CD14-positive monocyte (primary cell): ENCODE measurements around the gene NDUFA8. TPM values are rescaled to one million over a fixed set of nuclear protein-coding genes. Genes with fewer than 3 reads are reported as not detected.

ENCODE experiments used
- DNase-seq, 3 donors: peaks; one replicate each; pipeline ENCODE4 v3.0.0-alpha.2; 2011 to 2022
- H2AFZ ChIP-seq: 2 replicates; pipeline ENCODE4 v1.6.0; 2012; ENCODE audit warnings: mild to moderate bottlenecking, low read depth, low read length, inconsistent platforms; ENCODE audit not compliant: insufficient read depth, poor library complexity, severe bottlenecking
- H3K27ac ChIP-seq, 2 donors: 1 replicate in 1 of 2; 2 replicates in 1 of 2; pipeline ENCODE4 v1.5.1; 2012 to 2013; ENCODE audit warnings: low read length in 2 of 2, control low read depth in 1 of 2, inconsistent platforms in 1 of 2, low read depth in 1 of 2, mild to moderate bottlenecking in 1 of 2
- H3K27me3 ChIP-seq, 2 donors: one replicate each; pipeline versions ENCODE4 v1.6.0 to v1.6.1; 2011 to 2013; ENCODE audit warnings: low read length in 2 of 2; ENCODE audit not compliant: control insufficient read depth in 2 of 2, insufficient read depth in 2 of 2
- H3K36me3 ChIP-seq, 2 donors: replicated peaks in 1 of 2; 1 replicate in 1 of 2; 2 replicates in 1 of 2; pipeline versions ENCODE4 v1.5.1 to v1.6.1; 2012 to 2013; ENCODE audit warnings: low read length in 2 of 2, control low read depth in 1 of 2, inconsistent platforms in 1 of 2, mild to moderate bottlenecking in 1 of 2; ENCODE audit not compliant: insufficient read depth in 2 of 2, control insufficient read depth in 1 of 2
- H3K4me1 ChIP-seq, 2 donors: 1 replicate in 1 of 2; 2 replicates in 1 of 2; pipeline versions ENCODE4 v1.5.1 to v1.6.1; 2012 to 2013; ENCODE audit warnings: low read length in 2 of 2, control low read depth in 1 of 2, inconsistent platforms in 1 of 2, mild to moderate bottlenecking in 1 of 2, moderate library complexity in 1 of 2; ENCODE audit not compliant: insufficient read depth in 2 of 2, control insufficient read depth in 1 of 2
- H3K4me2 ChIP-seq: replicated peaks from 2 replicates; pipeline ENCODE3; 2012; ENCODE audit warnings: low read length, moderate library complexity, mild to moderate bottlenecking; ENCODE audit not compliant: poor library complexity, severe bottlenecking; ENCODE audit errors: extremely low read depth
- H3K4me3 ChIP-seq, 3 experiments: fragments of 200-600 bp in 1 of 3; sonication (generic) in 1 of 3; replicated peaks in 1 of 3; 1 replicate in 2 of 3; 2 replicates in 1 of 3; pipeline ENCODE4 v1.5.1; 2011 to 2013; ENCODE audit warnings: low read length in 3 of 3, mild to moderate bottlenecking in 3 of 3, control low read depth in 2 of 3, low read depth in 2 of 3, inconsistent platforms in 1 of 3, moderate library complexity in 1 of 3
- H3K79me2 ChIP-seq: 2 replicates; pipeline ENCODE4 v1.6.0; 2012; ENCODE audit warnings: mild to moderate bottlenecking, control low read depth, inconsistent platforms, low read length, moderate library complexity; ENCODE audit not compliant: insufficient read depth
- H3K9ac ChIP-seq: 2 replicates; pipeline ENCODE4 v1.6.0; 2017; ENCODE audit warnings: low read length, mild to moderate bottlenecking; ENCODE audit not compliant: insufficient read depth, poor library complexity, severe bottlenecking
- H3K9me3 ChIP-seq, 2 donors: replicated peaks in 1 of 2; 1 replicate in 1 of 2; 2 replicates in 1 of 2; pipeline versions ENCODE4 v1.5.1 to v1.6.1; 2012 to 2013; ENCODE audit warnings: low read length in 2 of 2, control low read depth in 1 of 2; ENCODE audit not compliant: control insufficient read depth in 1 of 2, insufficient read depth in 1 of 2
- H4K20me1 ChIP-seq: 2 replicates; pipeline ENCODE4 v1.6.0; 2012; ENCODE audit warnings: mild to moderate bottlenecking, low read length, control low read depth, moderate library complexity; ENCODE audit not compliant: insufficient read depth
- H3K27ac Mint-ChIP-seq, 7 donors: one replicate each; pipeline ENCODE4 v1.8.0; 2020; ENCODE audit warnings: mild to moderate bottlenecking in 7 of 7, mixed read lengths in 7 of 7, moderate library complexity in 6 of 7, inconsistent platforms in 2 of 7
- H3K27me3 Mint-ChIP-seq, 3 donors: one replicate each; pipeline ENCODE4 v1.8.0; 2021 to 2022; ENCODE audit warnings: low read depth in 3 of 3, mild to moderate bottlenecking in 3 of 3, mixed read lengths in 3 of 3, moderate library complexity in 3 of 3, inconsistent platforms in 1 of 3
- H3K36me3 Mint-ChIP-seq, 2 donors: one replicate each; pipeline ENCODE4 v1.8.0; 2020; ENCODE audit warnings: mixed read lengths in 2 of 2, inconsistent platforms in 1 of 2, mild to moderate bottlenecking in 1 of 2
- H3K4me1 Mint-ChIP-seq: one replicate; pipeline ENCODE4 v1.8.0; 2020; ENCODE audit warnings: mild to moderate bottlenecking, mixed read lengths
- H3K4me3 Mint-ChIP-seq, 2 donors: one replicate each; pipeline ENCODE4 v1.8.0; 2020; ENCODE audit warnings: mild to moderate bottlenecking in 2 of 2, mixed read lengths in 2 of 2, moderate library complexity in 1 of 2
- H3K9me3 Mint-ChIP-seq, 7 donors: one replicate each; pipeline ENCODE4 v1.8.0; 2020 to 2022; ENCODE audit warnings: mixed read lengths in 7 of 7, mild to moderate bottlenecking in 6 of 7, moderate library complexity in 6 of 7, inconsistent platforms in 2 of 7
- WGBS: methylation state at CpG from one replicate; pipeline ENCODE4 v1.1.5; 2013; ENCODE audit warnings: missing lambda C conversion rate; ENCODE audit not compliant: insufficient coverage; 5-methylcytosine and 5-hydroxymethylcytosine counted together
- intact Hi-C, 2 donors: fragments of 100-400 bp; cut with micrococcal nuclease; formaldehyde crosslinking; loops; one replicate each; pipeline versions ENCODE4 v1.15.0 to v1.15.1; 2023
- polyA plus RNA-seq, 3 donors: library from polyadenylated mRNA; depleted of rRNA in 1 of 3; unstranded in 2 of 3; stranded (reverse) in 1 of 3; fragments of 300-500 nt in 2 of 3; fragments of >200 nt in 1 of 3; fragmentation: Illumina TruSeq in 2 of 3; gene quantifications; 1 replicate in 2 of 3; 2 replicates in 1 of 3; pipeline ENCODE4 v1.2.3, GENCODE V29; 2012 to 2021
- TF ChIP-seq, protein P1 (sequence below): fragments of 200-600 bp; IDR thresholded peaks from one replicate; pipeline ENCODE4 v1.8.0; 2022; ENCODE audit warnings: antibody characterized with exemption, mild to moderate bottlenecking

The NDUFA8 gene
- polyA plus RNA-seq, 3 donors = 19.6 to 71.2 (median 63.5) TPM

DNA sequence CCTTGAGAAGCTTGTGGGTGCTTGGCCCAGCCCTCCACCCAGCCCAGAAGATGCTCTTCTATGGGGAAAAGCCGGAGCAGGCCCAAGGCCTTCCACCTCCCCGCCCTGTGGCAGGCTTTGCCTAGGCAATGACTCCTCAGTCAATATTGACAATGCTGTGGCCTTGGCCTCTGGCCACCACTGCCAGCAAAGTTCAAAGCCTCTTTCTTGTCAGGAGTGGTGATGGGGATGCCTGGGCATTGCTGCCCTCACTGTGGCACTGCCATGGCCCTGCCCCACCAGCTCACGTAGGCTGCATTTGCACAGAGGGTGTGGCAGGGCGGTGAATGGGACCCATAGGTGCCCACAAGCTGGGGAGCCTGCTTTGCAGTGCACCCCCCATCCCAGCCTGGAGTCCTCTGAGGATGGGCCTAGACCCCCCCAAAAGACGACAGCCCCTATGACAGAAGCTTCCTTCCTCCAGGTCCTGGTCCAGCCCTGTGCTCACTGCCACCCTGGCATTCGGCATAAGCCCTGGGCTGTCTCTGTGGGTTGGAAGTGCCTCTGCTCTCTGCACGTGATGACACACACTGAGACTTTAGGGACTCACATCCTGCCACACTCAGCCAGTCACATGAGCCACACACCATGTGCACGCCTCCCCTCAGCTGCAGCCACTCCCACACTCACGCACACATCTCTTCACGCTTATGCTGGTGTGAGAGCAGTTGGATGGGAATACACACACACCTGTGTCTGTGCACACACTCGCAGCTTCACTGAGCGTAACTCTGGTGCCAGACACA, 31.2 kb upstream of the NDUFA8 start:
- Histone ChIP-seq H2AFZ (no peak overlapping the region), H3K36me3 (no peaks in the 10 kb centered on the region), H3K27me3 (no peaks in the 10 kb centered on the region), H3K9ac (no peak overlapping the region), H4K20me1 (no peaks in the 10 kb centered on the region), H3K4me2 (no peak overlapping the region), H3K4me3 (no peak overlapping the region), H3K27ac (no peak overlapping the region), H3K79me2 (no peaks in the 10 kb centered on the region), H3K9me3 (no peaks in the 10 kb centered on the region), H3K4me1 (no peaks in the 10 kb centered on the region)
- Mint-ChIP-seq H3K9me3 (no peaks in the 10 kb centered on the region), H3K27ac (no peak overlapping the region), H3K4me3 (no peak overlapping the region), H3K27me3 (peaks cover 0 to 3% (median 0%) of the 10 kb centered on the region in 3 donors), H3K36me3 (no peaks in the 10 kb centered on the region), H3K4me1 (no peaks in the 10 kb centered on the region)
- intact Hi-C loops = no loop called here
- TF ChIP-seq, protein P1, sequence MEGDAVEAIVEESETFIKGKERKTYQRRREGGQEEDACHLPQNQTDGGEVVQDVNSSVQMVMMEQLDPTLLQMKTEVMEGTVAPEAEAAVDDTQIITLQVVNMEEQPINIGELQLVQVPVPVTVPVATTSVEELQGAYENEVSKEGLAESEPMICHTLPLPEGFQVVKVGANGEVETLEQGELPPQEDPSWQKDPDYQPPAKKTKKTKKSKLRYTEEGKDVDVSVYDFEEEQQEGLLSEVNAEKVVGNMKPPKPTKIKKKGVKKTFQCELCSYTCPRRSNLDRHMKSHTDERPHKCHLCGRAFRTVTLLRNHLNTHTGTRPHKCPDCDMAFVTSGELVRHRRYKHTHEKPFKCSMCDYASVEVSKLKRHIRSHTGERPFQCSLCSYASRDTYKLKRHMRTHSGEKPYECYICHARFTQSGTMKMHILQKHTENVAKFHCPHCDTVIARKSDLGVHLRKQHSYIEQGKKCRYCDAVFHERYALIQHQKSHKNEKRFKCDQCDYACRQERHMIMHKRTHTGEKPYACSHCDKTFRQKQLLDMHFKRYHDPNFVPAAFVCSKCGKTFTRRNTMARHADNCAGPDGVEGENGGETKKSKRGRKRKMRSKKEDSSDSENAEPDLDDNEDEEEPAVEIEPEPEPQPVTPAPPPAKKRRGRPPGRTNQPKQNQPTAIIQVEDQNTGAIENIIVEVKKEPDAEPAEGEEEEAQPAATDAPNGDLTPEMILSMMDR = no peak
- no peak for DNase-seq
- WGBS = 96% methylated on average over 4 of the region's 12 CpGs

DNA sequence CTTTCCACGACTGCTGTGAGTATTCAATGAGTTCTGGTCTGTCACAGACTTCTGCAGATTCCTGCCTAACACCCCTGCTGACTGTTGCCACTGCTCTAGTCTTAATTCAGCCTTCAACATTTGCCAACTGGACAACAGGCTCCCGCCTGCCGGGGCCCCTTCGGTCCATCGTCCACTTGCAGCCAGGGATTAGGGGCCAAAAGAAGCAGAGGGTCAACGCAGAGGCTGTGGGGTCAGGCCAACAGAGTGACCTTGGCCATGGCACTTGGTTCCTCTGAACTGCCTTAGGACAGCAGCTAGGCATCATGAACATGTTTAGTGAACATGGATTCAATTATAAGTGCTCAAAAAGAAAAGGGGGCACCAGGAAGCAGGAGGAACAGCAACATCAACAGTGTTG, 28.8 kb upstream of the NDUFA8 start:
- H3K36me3 ChIP-seq = no peaks in the 10 kb centered on the region
- H3K4me1 ChIP-seq = no peaks in the 10 kb centered on the region
- H3K4me3 ChIP-seq = no peak overlapping the region
- TF ChIP-seq, protein P1 = no peak
- no peak overlapping the region for H3K9ac ChIP-seq
- H2AFZ ChIP-seq = no peak overlapping the region
- no peaks in the 10 kb centered on the region for H3K27me3 ChIP-seq
- H3K27ac Mint-ChIP-seq = no peak overlapping the region
- H4K20me1 ChIP-seq = no peaks in the 10 kb centered on the region
- 100% methylated on average over 6 of the region's 6 CpGs for WGBS
- H3K79me2 ChIP-seq = no peaks in the 10 kb centered on the region
- H3K27me3 Mint-ChIP-seq = peaks cover 0 to 6% (median 0%) of the 10 kb centered on the region in 3 donors
- H3K27ac ChIP-seq = no peak overlapping the region
- no peaks in the 10 kb centered on the region for H3K36me3 Mint-ChIP-seq
- no peak for DNase-seq
- no peak overlapping the region for H3K4me2 ChIP-seq
- no peak overlapping the region for H3K4me3 Mint-ChIP-seq
- intact Hi-C loops = no loop called here
- H3K4me1 Mint-ChIP-seq = no peaks in the 10 kb centered on the region
- H3K9me3 Mint-ChIP-seq = no peaks in the 10 kb centered on the region
- H3K9me3 ChIP-seq = no peaks in the 10 kb centered on the region
